ENCODE data around the gene MRPL4. TPM values are rescaled to one million over a fixed set of nuclear protein-coding genes. Genes with fewer than 3 reads are reported as not detected.

MRPL4 gene
- polyA plus RNA-seq, 1 donor (not counting 4 experiments of a cell fraction or from before 2014, with no cell fraction given) = 29.4 TPM

DNA sequence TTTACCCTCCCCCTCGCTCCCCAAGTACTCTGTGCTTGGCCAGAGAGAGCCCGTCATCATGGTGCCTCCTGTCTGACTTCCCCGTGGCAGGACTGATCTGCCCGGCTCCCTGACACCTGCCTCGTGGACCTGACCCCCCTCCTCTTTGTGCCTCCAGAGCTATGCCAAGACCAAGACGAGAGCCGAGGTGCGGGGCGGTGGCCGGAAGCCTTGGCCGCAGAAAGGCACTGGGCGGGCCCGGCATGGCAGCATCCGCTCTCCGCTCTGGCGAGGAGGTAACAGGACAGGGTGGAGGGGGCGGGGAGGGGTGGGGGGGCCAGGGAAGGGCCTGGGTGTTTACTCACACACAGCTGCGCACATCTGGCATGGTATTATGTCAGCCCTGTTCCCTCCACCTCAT is 4.5 kb downstream of the MRPL4 start:
- DNase-seq (ENCODE audit: low read depth, low spot score) = no peak
- Histone ChIP-seq H4K20me1 (ENCODE audit: control insufficient read depth, extremely low read depth, insufficient read depth, low read length) (no peaks in the 10 kb centered on the region), H3K27me3 (ENCODE audit: control insufficient read depth, extremely low read depth, insufficient read depth, low read length) (no peaks in the 10 kb centered on the region), H3K4me1 (ENCODE audit: control insufficient read depth, extremely low read depth, insufficient read depth, low read length) (peaks cover 27% of the 10 kb centered on the region), H3K4me3 (ENCODE audit: control insufficient read depth in 2 of 3, extremely low read depth in 1 of 3, insufficient read depth in 2 of 3, low read depth in 1 of 3, low read length in 3 of 3) (no peak overlapping the region), H3K27ac (ENCODE audit: control insufficient read depth, insufficient read depth, low read length) (no peak overlapping the region), H3K9ac (ENCODE audit: control insufficient read depth, extremely low read depth, insufficient read depth, low read length) (no peak overlapping the region), H3K79me2 (ENCODE audit: control insufficient read depth, insufficient read depth, low read length) (peaks cover 16% of the 10 kb centered on the region), H3K4me2 (ENCODE audit: control insufficient read depth, extremely low read depth, insufficient read depth, low read depth, low read length) (no peak overlapping the region), H2AFZ (ENCODE audit: control insufficient read depth, low read length) (no peak overlapping the region), H3K9me3 (ENCODE audit: control insufficient read depth, low read depth, low read length) (no peaks in the 10 kb centered on the region), H3K36me3 (ENCODE audit: control insufficient read depth in 2 of 2, extremely low read depth in 1 of 2, insufficient read depth in 2 of 2, low read length in 2 of 2) (peaks cover 26 to 29% of the 10 kb centered on the region in 2 experiments), H3K9me1 (ENCODE audit: control insufficient read depth, extremely low read depth, insufficient read depth, low read length) (no peaks in the 10 kb centered on the region)
- dilution Hi-C loops (cut with MboI; ENCODE audit: extremely low pct_ligation_motif_present, low sequenced_read_pairs) = no loop called here
- FAIRE-seq = no peak
- no peak for TF ChIP-seq EZH2 (IDR thresholded peaks at IDR 0.05; ENCODE audit: low read length)
- TF ChIP-seq, protein P1, sequence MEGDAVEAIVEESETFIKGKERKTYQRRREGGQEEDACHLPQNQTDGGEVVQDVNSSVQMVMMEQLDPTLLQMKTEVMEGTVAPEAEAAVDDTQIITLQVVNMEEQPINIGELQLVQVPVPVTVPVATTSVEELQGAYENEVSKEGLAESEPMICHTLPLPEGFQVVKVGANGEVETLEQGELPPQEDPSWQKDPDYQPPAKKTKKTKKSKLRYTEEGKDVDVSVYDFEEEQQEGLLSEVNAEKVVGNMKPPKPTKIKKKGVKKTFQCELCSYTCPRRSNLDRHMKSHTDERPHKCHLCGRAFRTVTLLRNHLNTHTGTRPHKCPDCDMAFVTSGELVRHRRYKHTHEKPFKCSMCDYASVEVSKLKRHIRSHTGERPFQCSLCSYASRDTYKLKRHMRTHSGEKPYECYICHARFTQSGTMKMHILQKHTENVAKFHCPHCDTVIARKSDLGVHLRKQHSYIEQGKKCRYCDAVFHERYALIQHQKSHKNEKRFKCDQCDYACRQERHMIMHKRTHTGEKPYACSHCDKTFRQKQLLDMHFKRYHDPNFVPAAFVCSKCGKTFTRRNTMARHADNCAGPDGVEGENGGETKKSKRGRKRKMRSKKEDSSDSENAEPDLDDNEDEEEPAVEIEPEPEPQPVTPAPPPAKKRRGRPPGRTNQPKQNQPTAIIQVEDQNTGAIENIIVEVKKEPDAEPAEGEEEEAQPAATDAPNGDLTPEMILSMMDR (optimal IDR thresholded peaks at IDR 0.05 in 1 of 3, IDR thresholded peaks at IDR 0.05 in 1 of 3, conservative IDR thresholded peaks at IDR 0.05 in 1 of 3; ENCODE audit: extremely low read depth in 1 of 3, insufficient read depth in 2 of 3, low read length in 3 of 3) = no peak

DNA sequence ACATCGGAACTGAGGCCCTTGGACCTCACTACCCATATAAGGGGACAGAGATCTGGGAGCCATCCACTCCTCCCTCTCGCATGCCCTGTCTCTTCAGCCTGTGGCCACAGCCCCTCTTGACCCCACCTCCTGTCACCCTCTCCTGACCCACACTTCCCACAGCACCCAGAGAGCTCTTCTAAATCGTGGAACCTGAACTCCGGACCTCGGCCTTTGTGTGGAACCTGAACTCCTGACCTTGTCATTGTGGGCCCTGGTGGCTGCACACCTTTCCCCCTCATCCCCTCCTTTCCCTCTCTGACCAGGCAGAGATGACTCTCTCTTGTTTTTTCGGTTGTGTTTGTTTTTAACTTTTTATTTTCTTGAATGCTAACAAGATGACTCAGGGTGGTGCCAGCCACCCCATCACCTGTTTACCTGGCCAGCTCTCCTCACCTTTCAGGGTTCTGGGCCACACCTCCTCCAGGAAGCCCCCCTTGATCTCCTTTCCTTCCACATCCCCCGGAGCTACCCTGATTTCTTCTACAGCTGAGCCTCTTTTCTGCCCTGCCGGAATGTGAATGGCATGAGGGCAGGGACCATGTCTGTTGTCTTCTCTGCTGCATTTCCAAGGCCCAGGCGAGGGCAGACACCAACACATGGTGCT is 5.1 kb downstream of the MRPL4 start:
- FAIRE-seq = no peak
- Histone ChIP-seq H4K20me1 (ENCODE audit: control insufficient read depth, extremely low read depth, insufficient read depth, low read length) (no peaks in the 10 kb centered on the region), H3K27ac (ENCODE audit: control insufficient read depth, insufficient read depth, low read length) (no peak overlapping the region), H3K4me2 (ENCODE audit: control insufficient read depth, extremely low read depth, insufficient read depth, low read depth, low read length) (no peak overlapping the region), H3K4me3 (ENCODE audit: control insufficient read depth in 2 of 3, extremely low read depth in 1 of 3, insufficient read depth in 2 of 3, low read depth in 1 of 3, low read length in 3 of 3) (no peak overlapping the region), H3K27me3 (ENCODE audit: control insufficient read depth, extremely low read depth, insufficient read depth, low read length) (no peaks in the 10 kb centered on the region), H2AFZ (ENCODE audit: control insufficient read depth, low read length) (no peak overlapping the region), H3K9ac (ENCODE audit: control insufficient read depth, extremely low read depth, insufficient read depth, low read length) (no peak overlapping the region), H3K9me3 (ENCODE audit: control insufficient read depth, low read depth, low read length) (no peaks in the 10 kb centered on the region), H3K9me1 (ENCODE audit: control insufficient read depth, extremely low read depth, insufficient read depth, low read length) (no peaks in the 10 kb centered on the region), H3K36me3 (ENCODE audit: control insufficient read depth in 2 of 2, extremely low read depth in 1 of 2, insufficient read depth in 2 of 2, low read length in 2 of 2) (peaks cover 26 to 29% of the 10 kb centered on the region in 2 experiments), H3K79me2 (ENCODE audit: control insufficient read depth, insufficient read depth, low read length) (peaks cover 16% of the 10 kb centered on the region), H3K4me1 (ENCODE audit: control insufficient read depth, extremely low read depth, insufficient read depth, low read length) (peaks cover 27% of the 10 kb centered on the region)
- TF ChIP-seq, protein P1 (optimal IDR thresholded peaks at IDR 0.05 in 1 of 3, IDR thresholded peaks at IDR 0.05 in 1 of 3, conservative IDR thresholded peaks at IDR 0.05 in 1 of 3; ENCODE audit: extremely low read depth in 1 of 3, insufficient read depth in 2 of 3, low read length in 3 of 3) = no peak
- TF ChIP-seq EZH2 (IDR thresholded peaks at IDR 0.05; ENCODE audit: low read length) = no peak
- DNase-seq (ENCODE audit: low read depth, low spot score) = no peak
- dilution Hi-C loops (cut with MboI; ENCODE audit: extremely low pct_ligation_motif_present, low sequenced_read_pairs) = no loop called here
